Hematopoietic multipotent progenitor cell treated with erythropoietin and hydrocortisone succinate and interleukin-3 and kit ligand, for 15 days (in vitro differentiated cells): Measurements from ENCODE around the gene DNAJC13.
A peak's percentile ranks its signal among the peaks of the same experiment; 100 is the strongest.

Source experiments
- DNase-seq: peaks from one replicate; pipeline ENCODE4 v3.0.0-alpha.2; 2015; ENCODE audit warnings: low spot score

DNAJC13 gene

GRCh38 chr3:132406587-132406986, 10.7 kb upstream of the DNAJC13 start:
- no peak for DNase-seq

- DNase-seq, result no peak
Observed at GRCh38 chr3:132407025-132407424, 10.3 kb upstream of the DNAJC13 start.

GRCh38 chr3:132414841-132415240, 2.5 kb upstream of the DNAJC13 start:
- DNase-seq, result no peak

- DNase-seq, result no peak
Observed at GRCh38 chr3:132416161-132416560, 1.1 kb upstream of the DNAJC13 start.

- DNase-seq, result peak; percentile 67
Observed at GRCh38 chr3:132417695-132418411, 551 bp downstream of the DNAJC13 start.

GRCh38 chr3:132418916-132419315, 1.6 kb downstream of the DNAJC13 start:
- no peak for DNase-seq

GRCh38 chr3:132421832-132422231, 4.5 kb downstream of the DNAJC13 start:
- DNase-seq, result no peak

- DNase-seq, result no peak
Observed at GRCh38 chr3:132422531-132422930, 5.2 kb downstream of the DNAJC13 start.

GRCh38 chr3:132432639-132433038, 15.3 kb downstream of the DNAJC13 start:
- DNase-seq, result no peak

- no peak for DNase-seq
Observed at GRCh38 chr3:132433121-132433520, 15.8 kb downstream of the DNAJC13 start.

GRCh38 chr3:132435224-132435910, 18.1 kb downstream of the DNAJC13 start:
- DNase-seq, result no peak

GRCh38 chr3:132435911-132436425, 18.7 kb downstream of the DNAJC13 start:
- no peak for DNase-seq

- DNase-seq, result no peak
Observed at GRCh38 chr3:132443421-132443820, 26.1 kb downstream of the DNAJC13 start.

GRCh38 chr3:132444383-132444782, 27.1 kb downstream of the DNAJC13 start:
- DNase-seq, result no peak

- no peak for DNase-seq
Observed at GRCh38 chr3:132445817-132446216, 28.5 kb downstream of the DNAJC13 start.

- DNase-seq, result no peak
Observed at GRCh38 chr3:132448216-132448961, 31.1 kb downstream of the DNAJC13 start.

GRCh38 chr3:132456136-132456535, 38.8 kb downstream of the DNAJC13 start:
- no peak for DNase-seq

GRCh38 chr3:132456571-132456970, 39.3 kb downstream of the DNAJC13 start:
- no peak for DNase-seq

- no peak for DNase-seq
Observed at GRCh38 chr3:132457286-132457685, 40.0 kb downstream of the DNAJC13 start.

- DNase-seq, result no peak
Observed at GRCh38 chr3:132459551-132459950, 42.2 kb downstream of the DNAJC13 start.

GRCh38 chr3:132461544-132461943, 44.2 kb downstream of the DNAJC13 start:
- DNase-seq, result no peak

- DNase-seq, result no peak
Observed at GRCh38 chr3:132464066-132464465, 46.8 kb downstream of the DNAJC13 start.

- DNase-seq, result no peak
Observed at GRCh38 chr3:132469326-132469725, 52.0 kb downstream of the DNAJC13 start.
